ENCODE measurements around the gene ARPC1B. TPM values are rescaled to one million over a fixed set of nuclear protein-coding genes. Genes with fewer than 3 reads are reported as not detected.

The ARPC1B gene
- total and polyA plus RNA-seq, 2 donors from 2014 or later, result 74.1 to 216 TPM

DNA sequence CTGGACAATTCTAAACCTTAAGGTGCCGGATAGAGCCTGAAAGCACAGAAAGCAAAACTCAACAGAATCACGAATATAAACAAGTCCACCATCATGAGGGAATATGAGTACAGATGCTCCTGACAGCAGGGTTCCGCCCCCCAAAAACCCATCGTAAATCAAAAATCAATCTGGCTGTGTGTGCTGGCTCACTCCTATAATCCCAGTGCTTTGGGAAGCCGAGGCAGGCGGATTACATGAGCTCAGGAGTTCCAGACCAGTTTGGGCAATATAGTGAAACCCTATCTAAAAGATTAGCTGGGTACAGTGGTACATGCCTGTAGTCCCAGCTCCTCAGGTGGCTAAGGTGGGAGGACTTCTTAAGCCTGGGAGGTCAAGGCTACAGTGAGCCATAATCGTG, 46.5 kb downstream of the ARPC1B start:
- FAIRE-seq (no peak), DNase-seq (no peak)
- TF ChIP-seq, protein P1, sequence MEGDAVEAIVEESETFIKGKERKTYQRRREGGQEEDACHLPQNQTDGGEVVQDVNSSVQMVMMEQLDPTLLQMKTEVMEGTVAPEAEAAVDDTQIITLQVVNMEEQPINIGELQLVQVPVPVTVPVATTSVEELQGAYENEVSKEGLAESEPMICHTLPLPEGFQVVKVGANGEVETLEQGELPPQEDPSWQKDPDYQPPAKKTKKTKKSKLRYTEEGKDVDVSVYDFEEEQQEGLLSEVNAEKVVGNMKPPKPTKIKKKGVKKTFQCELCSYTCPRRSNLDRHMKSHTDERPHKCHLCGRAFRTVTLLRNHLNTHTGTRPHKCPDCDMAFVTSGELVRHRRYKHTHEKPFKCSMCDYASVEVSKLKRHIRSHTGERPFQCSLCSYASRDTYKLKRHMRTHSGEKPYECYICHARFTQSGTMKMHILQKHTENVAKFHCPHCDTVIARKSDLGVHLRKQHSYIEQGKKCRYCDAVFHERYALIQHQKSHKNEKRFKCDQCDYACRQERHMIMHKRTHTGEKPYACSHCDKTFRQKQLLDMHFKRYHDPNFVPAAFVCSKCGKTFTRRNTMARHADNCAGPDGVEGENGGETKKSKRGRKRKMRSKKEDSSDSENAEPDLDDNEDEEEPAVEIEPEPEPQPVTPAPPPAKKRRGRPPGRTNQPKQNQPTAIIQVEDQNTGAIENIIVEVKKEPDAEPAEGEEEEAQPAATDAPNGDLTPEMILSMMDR (IDR thresholded peaks at IDR 0.05; ENCODE audit: borderline replicate concordance, extremely low read depth, insufficient read depth), result no peak
- Histone ChIP-seq H3K27me3 (ENCODE audit: control insufficient read depth, insufficient read depth, low read length) (no peaks in the 10 kb centered on the region), H3K9ac (ENCODE audit: low read length in 3 of 3) (no peak overlapping the region), H3K4me1 (ENCODE audit: control insufficient read depth in 2 of 3, insufficient read depth in 2 of 3, low read depth in 1 of 3, low read length in 3 of 3) (no peaks in the 10 kb centered on the region), H3K36me3 (ENCODE audit: control insufficient read depth in 2 of 3, insufficient read depth in 3 of 3, low read length in 3 of 3) (peaks cover 3 to 45% (median 28%) of the 10 kb centered on the region in 3 donors), H3K4me3 (ENCODE audit: low read length in 3 of 3) (no peak overlapping the region), H3K9me3 (ENCODE audit: control insufficient read depth in 2 of 3, insufficient read depth in 1 of 3, low read length in 3 of 3) (no peaks in the 10 kb centered on the region), H3K27ac (ENCODE audit: low read depth in 2 of 2, low read length in 2 of 2) (no peak overlapping the region)
- intact Hi-C loops (cut with DNase I), result no loop called here

GRCh38 chr7:99422186-99422585, 47.7 kb downstream of the ARPC1B start:
- intact Hi-C loops (cut with DNase I), result no loop called here
- H3K27me3 ChIP-seq (ENCODE audit: control insufficient read depth, insufficient read depth, low read length), result no peaks in the 10 kb centered on the region
- DNase-seq, result no peak
- FAIRE-seq, result no peak
- H3K36me3 ChIP-seq (ENCODE audit: control insufficient read depth in 2 of 3, insufficient read depth in 3 of 3, low read length in 3 of 3), result peaks cover 3 to 38% (median 28%) of the 10 kb centered on the region in 3 donors
- no peak overlapping the region for H3K27ac ChIP-seq (ENCODE audit: low read depth in 2 of 2, low read length in 2 of 2)
- H3K4me1 ChIP-seq (ENCODE audit: control insufficient read depth in 2 of 3, insufficient read depth in 2 of 3, low read depth in 1 of 3, low read length in 3 of 3), result no peaks in the 10 kb centered on the region
- TF ChIP-seq, protein P1 (IDR thresholded peaks at IDR 0.05; ENCODE audit: borderline replicate concordance, extremely low read depth, insufficient read depth), result no peak
- no peak overlapping the region for H3K9ac ChIP-seq (ENCODE audit: low read length in 3 of 3)
- no peaks in the 10 kb centered on the region for H3K9me3 ChIP-seq (ENCODE audit: control insufficient read depth in 2 of 3, insufficient read depth in 1 of 3, low read length in 3 of 3)
- H3K4me3 ChIP-seq (ENCODE audit: low read length in 3 of 3), result no peak overlapping the region

DNA sequence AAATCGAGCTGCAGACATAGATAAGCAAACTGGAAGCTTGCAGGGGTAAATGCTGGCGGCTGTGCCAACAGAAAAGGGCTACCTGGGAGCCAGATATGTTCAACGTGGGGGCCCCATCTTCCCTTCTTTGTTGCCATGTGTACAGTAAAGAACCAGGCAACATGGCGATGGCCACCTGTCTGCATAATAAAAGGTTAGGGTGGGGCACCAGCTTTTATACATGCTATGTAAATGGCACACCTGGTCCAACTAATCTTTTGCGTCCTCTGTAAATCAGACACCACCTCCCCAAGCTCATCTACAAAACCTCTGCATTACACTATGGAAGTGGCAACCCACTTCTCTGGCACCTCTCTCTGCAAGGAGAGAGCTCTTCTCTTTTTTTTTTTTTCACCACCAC, 48.1 kb downstream of the ARPC1B start:
- H3K27me3 ChIP-seq (ENCODE audit: control insufficient read depth, insufficient read depth, low read length), result no peaks in the 10 kb centered on the region
- FAIRE-seq, result no peak
- H3K9ac ChIP-seq (ENCODE audit: low read length in 3 of 3), result no peak overlapping the region
- intact Hi-C loops (cut with DNase I), result no loop called here
- H3K4me3 ChIP-seq (ENCODE audit: low read length in 3 of 3), result no peak overlapping the region
- no peaks in the 10 kb centered on the region for H3K9me3 ChIP-seq (ENCODE audit: control insufficient read depth in 2 of 3, insufficient read depth in 1 of 3, low read length in 3 of 3)
- H3K4me1 ChIP-seq (ENCODE audit: control insufficient read depth in 2 of 3, insufficient read depth in 2 of 3, low read depth in 1 of 3, low read length in 3 of 3), result no peaks in the 10 kb centered on the region
- DNase-seq, result no peak
- peaks cover 2 to 33% (median 24%) of the 10 kb centered on the region in 3 donors for H3K36me3 ChIP-seq (ENCODE audit: control insufficient read depth in 2 of 3, insufficient read depth in 3 of 3, low read length in 3 of 3)
- no peak overlapping the region for H3K27ac ChIP-seq (ENCODE audit: low read depth in 2 of 2, low read length in 2 of 2)
- TF ChIP-seq, protein P1 (IDR thresholded peaks at IDR 0.05; ENCODE audit: borderline replicate concordance, extremely low read depth, insufficient read depth), result no peak

Data from kidney (tissue), 14 donors.